Endothelial cell (in vitro differentiated cells): ENCODE measurements around the gene ZFP36L2. TPM values are rescaled to one million over a fixed set of nuclear protein-coding genes. Genes with fewer than 3 reads are reported as not detected.

Experiments
- DNase-seq: peaks from one replicate; pipeline ENCODE4 v3.0.0; 2021; ENCODE audit warnings: low spot score
- H3K27ac Mint-ChIP-seq: one replicate; pipeline ENCODE4 v1.8.0; 2021; ENCODE audit warnings: mixed read lengths, inconsistent platforms; ENCODE audit not compliant: unreplicated experiment
- H3K27me3 Mint-ChIP-seq: one replicate; pipeline ENCODE4 v1.8.0; 2021; ENCODE audit warnings: mild to moderate bottlenecking, moderate library complexity, mixed read lengths, inconsistent platforms; ENCODE audit not compliant: unreplicated experiment
- H3K36me3 Mint-ChIP-seq: one replicate; pipeline ENCODE4 v1.8.0; 2021; ENCODE audit warnings: mild to moderate bottlenecking, low read depth, mixed read lengths, inconsistent platforms; ENCODE audit not compliant: unreplicated experiment
- H3K4me1 Mint-ChIP-seq: one replicate; pipeline ENCODE4 v1.8.0; 2021; ENCODE audit warnings: mild to moderate bottlenecking, mixed read lengths, inconsistent platforms; ENCODE audit not compliant: unreplicated experiment
- H3K4me3 Mint-ChIP-seq: one replicate; pipeline ENCODE4 v1.8.0; 2021; ENCODE audit warnings: mild to moderate bottlenecking, mixed read lengths, inconsistent platforms; ENCODE audit not compliant: unreplicated experiment
- H3K9me3 Mint-ChIP-seq: one replicate; pipeline ENCODE4 v1.8.0; 2021; ENCODE audit warnings: mixed read lengths, inconsistent platforms; ENCODE audit not compliant: unreplicated experiment
- CTCF ChIP-seq: fragments of 200-600 bp; sonication (generic); IDR thresholded peaks from one replicate; pipeline ENCODE4 v1.5.0; 2021; ENCODE audit warnings: antibody characterized with exemption; ENCODE audit not compliant: unreplicated experiment
- total RNA-seq: library from RNA; stranded (reverse); fragmentation: NEBNext Ultra II Directional; extraction: Animal tissue kit (Norgen Biotek cat#: 25700); gene quantifications from one replicate; pipeline ENCODE4 v1.2.1, GENCODE V29; 2021; ENCODE audit not compliant: unreplicated experiment

ZFP36L2 gene
- total RNA-seq, 1 donor from 2014 or later, result 72.1 TPM

DNA sequence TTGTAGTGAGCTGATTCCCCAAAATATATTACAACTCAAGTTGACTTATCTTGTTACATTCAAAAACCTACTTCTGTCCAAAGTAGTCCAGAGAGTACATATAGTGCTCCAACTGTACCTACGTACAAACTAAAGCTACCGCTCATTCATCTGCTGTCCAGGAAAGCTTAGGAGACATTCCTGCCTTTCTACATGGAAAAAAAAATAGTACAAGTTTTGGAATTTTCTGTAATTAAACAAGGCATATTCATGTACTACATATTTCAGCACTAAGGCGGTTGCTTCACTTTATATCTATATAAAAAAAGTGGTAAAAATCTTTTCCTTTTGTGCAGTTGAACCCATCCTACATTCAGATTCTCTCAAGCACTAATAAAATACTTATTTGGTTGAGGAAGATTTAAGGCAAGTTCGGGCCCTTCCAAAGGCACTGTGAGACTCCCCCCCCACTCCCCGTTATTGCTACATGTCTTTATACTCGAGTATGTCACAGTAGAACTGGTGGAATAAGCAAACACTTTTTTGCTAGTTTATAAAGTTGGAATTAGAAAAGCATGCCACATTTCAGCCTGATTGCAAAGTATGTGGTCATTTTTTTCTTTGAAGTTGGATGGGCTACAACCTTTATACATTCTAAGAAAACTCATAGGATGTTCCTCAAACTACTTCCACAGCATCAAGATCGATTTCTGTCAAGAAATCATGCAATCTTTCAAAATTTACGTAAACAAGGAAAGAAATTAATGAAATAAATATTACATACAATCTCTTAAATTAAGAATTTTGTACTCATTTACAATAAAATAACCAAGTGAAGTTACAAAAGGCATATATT lies 3.7 kb downstream of the ZFP36L2 start:
- TF ChIP-seq CTCF, result no peak
- Mint-ChIP-seq H3K27ac (no peak overlapping the region), H3K9me3 (no peaks in the 10 kb centered on the region), H3K27me3 (peaks cover 15% of the 10 kb centered on the region), H3K4me1 (peaks cover 54% of the 10 kb centered on the region), H3K4me3 (peak overlapping the region; percentile 76), H3K36me3 (peaks cover 16% of the 10 kb centered on the region)
- DNase-seq, result no peak

GRCh38 chr2:43221763-43222474 lies 4.5 kb downstream of the ZFP36L2 start:
- Mint-ChIP-seq H3K36me3 (peaks cover 16% of the 10 kb centered on the region), H3K9me3 (no peaks in the 10 kb centered on the region), H3K4me3 (peak overlapping the region; percentile 76), H3K27me3 (peaks cover 15% of the 10 kb centered on the region), H3K4me1 (peaks cover 54% of the 10 kb centered on the region), H3K27ac (peak overlapping the region; percentile 96)
- TF ChIP-seq CTCF, result no peak
- DNase-seq, result peak; percentile 67

DNA sequence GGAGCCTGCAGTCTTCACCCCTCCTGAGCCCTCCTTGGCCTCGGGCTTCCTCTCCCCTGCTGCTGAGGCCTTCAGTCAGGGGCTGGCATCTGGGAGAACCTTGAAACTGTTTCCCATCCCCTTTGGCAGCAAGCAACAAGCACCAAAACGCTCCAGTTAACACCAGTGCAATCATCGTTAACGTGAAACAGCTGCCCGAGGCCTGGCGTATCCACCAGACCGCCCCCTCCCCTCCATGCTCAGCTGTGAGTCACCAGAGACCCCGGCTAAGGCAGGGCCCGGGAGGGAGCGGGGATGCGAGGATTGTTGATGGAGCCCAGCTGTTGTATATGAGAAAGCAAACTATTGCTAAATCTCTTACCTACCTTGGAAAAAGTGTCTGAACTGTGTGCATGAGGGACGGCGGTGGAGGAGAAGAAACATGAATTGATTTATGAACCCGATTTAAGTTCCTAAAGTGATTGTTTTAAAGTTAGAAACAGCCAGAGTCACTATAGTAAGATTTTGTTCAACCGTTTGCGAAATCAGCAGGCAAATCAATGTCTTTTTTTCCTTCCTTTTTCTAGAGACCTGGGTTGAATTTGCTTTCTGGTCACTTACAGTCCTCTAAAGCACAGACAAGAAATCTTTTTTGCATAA lies 5.2 kb downstream of the ZFP36L2 start:
- peak overlapping the region; percentile 96 for H3K27ac Mint-ChIP-seq
- H3K4me1 Mint-ChIP-seq, result peaks cover 54% of the 10 kb centered on the region
- peak overlapping the region; percentile 76 for H3K4me3 Mint-ChIP-seq
- H3K9me3 Mint-ChIP-seq, result no peaks in the 10 kb centered on the region
- peak; percentile 54 for DNase-seq
- TF ChIP-seq CTCF, result no peak
- peaks cover 16% of the 10 kb centered on the region for H3K36me3 Mint-ChIP-seq
- H3K27me3 Mint-ChIP-seq, result peaks cover 15% of the 10 kb centered on the region

- Mint-ChIP-seq H3K27me3 (peaks cover 15% of the 10 kb centered on the region), H3K4me1 (peaks cover 54% of the 10 kb centered on the region), H3K27ac (peak overlapping the region; percentile 96), H3K36me3 (peaks cover 16% of the 10 kb centered on the region), H3K4me3 (peak overlapping the region; percentile 20), H3K9me3 (no peaks in the 10 kb centered on the region)
- no peak for DNase-seq
- TF ChIP-seq CTCF, result no peak
Observed at GRCh38 chr2:43220760-43221123, 5.7 kb downstream of the ZFP36L2 start.
